Progenitor cell of endocrine pancreas (in vitro differentiated cells): Measurements from ENCODE around the gene CREM. TPM values are rescaled to one million over a fixed set of nuclear protein-coding genes. Genes with fewer than 3 reads are reported as not detected.
A peak's percentile ranks its signal among the peaks of the same experiment; 100 is the strongest.

Source experiments
- DNase-seq: peaks from one replicate; pipeline ENCODE4 v3.0.0; 2021; ENCODE audit warnings: low spot score; ENCODE audit not compliant: unreplicated experiment
- H3K27ac Mint-ChIP-seq: 2 replicates; pipeline ENCODE4 v1.8.0; 2021; ENCODE audit warnings: mild to moderate bottlenecking, moderate library complexity, mixed read lengths
- H3K27me3 Mint-ChIP-seq: 2 replicates; pipeline ENCODE4 v1.8.0; 2021; ENCODE audit warnings: mixed read lengths
- H3K36me3 Mint-ChIP-seq: 2 replicates; pipeline ENCODE4 v1.8.0; 2022; ENCODE audit warnings: mixed read lengths; ENCODE audit not compliant: insufficient read depth
- H3K4me1 Mint-ChIP-seq: 2 replicates; pipeline ENCODE4 v1.8.0; 2021; ENCODE audit warnings: low read depth, mixed read lengths
- H3K4me3 Mint-ChIP-seq: 2 replicates; pipeline ENCODE4 v1.8.0; 2021; ENCODE audit warnings: low read depth, mild to moderate bottlenecking, moderate library complexity, mixed read lengths
- H3K9me3 Mint-ChIP-seq: 2 replicates; pipeline ENCODE4 v1.8.0; 2021; ENCODE audit warnings: low read depth, mixed read lengths
- total RNA-seq: library from RNA; stranded (reverse); gene quantifications from 2 replicates; pipeline ENCODE4 v1.2.1, GENCODE V29; 2021
- TF ChIP-seq, protein P1 (sequence below): fragments of 200-600 bp; sonication (generic); IDR thresholded peaks from one replicate; pipeline ENCODE4 v1.5.0; 2021; ENCODE audit warnings: antibody characterized with exemption, mild to moderate bottlenecking; ENCODE audit not compliant: unreplicated experiment

Gene CREM
- total RNA-seq, 1 donor from 2014 or later = 36.1 TPM

DNA sequence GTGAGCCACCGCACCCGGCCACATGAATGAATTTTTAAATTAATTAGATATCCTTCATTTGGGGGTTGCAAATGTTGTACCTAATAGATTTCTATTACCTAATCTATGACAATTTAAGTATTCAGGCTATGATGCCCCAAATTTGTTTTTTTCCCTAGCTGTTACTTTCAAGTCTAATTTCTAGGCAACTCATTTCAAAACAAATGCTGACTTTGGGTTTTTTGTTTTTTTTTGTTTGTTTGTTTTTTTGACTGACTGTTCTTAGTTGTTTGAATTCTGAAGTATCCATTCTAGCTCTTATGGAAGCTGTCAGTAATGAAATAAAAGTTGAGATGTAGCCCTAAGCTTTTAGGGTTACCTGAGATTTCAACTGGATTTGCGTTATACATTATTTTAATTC is 62.3 kb downstream of the CREM start:
- DNase-seq = no peak
- Mint-ChIP-seq H3K27me3 (no peaks in the 10 kb centered on the region), H3K27ac (no peak overlapping the region), H3K4me1 (peaks cover 8% of the 10 kb centered on the region), H3K36me3 (peaks cover 5% of the 10 kb centered on the region), H3K9me3 (no peaks in the 10 kb centered on the region), H3K4me3 (no peak overlapping the region)
- TF ChIP-seq, protein P1, sequence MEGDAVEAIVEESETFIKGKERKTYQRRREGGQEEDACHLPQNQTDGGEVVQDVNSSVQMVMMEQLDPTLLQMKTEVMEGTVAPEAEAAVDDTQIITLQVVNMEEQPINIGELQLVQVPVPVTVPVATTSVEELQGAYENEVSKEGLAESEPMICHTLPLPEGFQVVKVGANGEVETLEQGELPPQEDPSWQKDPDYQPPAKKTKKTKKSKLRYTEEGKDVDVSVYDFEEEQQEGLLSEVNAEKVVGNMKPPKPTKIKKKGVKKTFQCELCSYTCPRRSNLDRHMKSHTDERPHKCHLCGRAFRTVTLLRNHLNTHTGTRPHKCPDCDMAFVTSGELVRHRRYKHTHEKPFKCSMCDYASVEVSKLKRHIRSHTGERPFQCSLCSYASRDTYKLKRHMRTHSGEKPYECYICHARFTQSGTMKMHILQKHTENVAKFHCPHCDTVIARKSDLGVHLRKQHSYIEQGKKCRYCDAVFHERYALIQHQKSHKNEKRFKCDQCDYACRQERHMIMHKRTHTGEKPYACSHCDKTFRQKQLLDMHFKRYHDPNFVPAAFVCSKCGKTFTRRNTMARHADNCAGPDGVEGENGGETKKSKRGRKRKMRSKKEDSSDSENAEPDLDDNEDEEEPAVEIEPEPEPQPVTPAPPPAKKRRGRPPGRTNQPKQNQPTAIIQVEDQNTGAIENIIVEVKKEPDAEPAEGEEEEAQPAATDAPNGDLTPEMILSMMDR = no peak

DNA sequence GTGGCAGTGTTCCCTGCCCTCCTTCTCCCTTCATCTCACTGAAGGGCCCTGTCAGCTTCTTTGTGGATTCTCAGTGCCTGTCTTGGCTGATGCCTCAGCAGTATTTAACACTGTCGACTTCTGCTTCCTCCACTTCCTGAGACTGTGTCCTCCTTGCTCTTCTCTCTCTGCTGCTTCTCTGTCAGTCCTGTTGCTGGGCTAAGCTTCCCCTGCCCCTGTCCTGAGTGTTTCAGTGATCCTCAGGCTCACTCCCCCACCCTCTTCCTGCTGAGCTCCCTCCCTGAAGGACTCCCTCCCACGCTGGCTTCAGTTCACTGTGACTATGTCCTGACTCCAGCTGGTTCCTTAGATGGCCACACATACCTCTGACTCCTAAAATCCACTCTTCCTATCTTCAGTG is 64.9 kb downstream of the CREM start:
- DNase-seq = no peak
- Mint-ChIP-seq H3K27me3 (no peaks in the 10 kb centered on the region), H3K36me3 (peaks cover 5% of the 10 kb centered on the region), H3K4me3 (no peak overlapping the region), H3K27ac (no peak overlapping the region), H3K9me3 (no peaks in the 10 kb centered on the region), H3K4me1 (peaks cover 11% of the 10 kb centered on the region)
- TF ChIP-seq, protein P1 = no peak

DNA sequence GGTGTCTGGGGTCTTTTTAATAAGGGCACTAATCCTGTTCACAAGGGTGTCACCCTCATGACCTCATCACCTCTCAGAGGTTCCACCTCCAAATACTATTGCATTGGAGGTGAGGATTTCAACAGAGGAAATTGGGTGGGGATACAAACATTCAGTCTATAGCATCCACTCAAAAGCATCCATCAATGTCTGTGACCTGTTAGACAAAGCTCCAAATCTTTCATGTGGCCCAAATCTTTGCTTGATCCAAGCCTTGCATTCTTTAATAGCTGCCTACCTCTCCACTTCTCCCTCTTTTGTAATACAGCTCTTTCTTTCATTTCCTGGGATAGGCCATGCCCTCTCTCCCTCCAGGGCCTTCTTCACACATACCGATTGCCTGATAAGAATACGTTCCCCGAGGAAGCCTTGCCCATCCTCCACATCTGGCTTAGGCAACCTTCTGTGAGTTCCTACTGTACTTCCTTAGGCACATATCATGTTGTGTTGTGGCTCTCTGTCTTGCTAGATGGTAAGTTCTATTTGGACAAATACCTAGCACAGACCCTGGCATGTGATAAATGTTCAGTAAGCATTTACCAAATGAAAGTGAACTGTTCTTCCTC is 66.1 kb downstream of the CREM start:
- Mint-ChIP-seq H3K27me3 (no peaks in the 10 kb centered on the region), H3K9me3 (no peaks in the 10 kb centered on the region), H3K27ac (no peak overlapping the region), H3K4me3 (no peak overlapping the region), H3K36me3 (peaks cover 5% of the 10 kb centered on the region), H3K4me1 (peaks cover 11% of the 10 kb centered on the region)
- TF ChIP-seq, protein P1 = no peak
- DNase-seq = no peak

DNA sequence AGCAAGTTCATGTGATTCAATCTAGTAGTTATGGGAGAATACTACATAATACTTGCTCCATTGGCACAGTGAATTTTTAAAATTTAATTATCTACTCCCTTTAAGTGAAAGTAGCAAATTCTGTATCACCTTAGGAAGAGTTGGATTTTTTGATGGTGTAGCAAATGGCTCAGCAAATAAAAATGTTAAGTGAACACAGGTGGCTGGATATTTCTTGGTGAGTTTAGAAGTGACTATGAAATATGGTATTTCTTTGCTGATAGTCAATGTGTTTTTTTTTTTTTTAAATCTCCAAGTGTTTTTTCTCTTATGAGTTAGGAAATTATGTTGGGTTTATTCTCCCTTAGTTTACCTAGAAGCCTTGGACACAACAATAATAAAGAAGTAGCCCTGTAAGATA is 67.8 kb downstream of the CREM start:
- Mint-ChIP-seq H3K27ac (no peak overlapping the region), H3K9me3 (no peaks in the 10 kb centered on the region), H3K27me3 (no peaks in the 10 kb centered on the region), H3K4me3 (no peak overlapping the region), H3K4me1 (peaks cover 11% of the 10 kb centered on the region), H3K36me3 (peaks cover 5% of the 10 kb centered on the region)
- TF ChIP-seq, protein P1 = no peak
- DNase-seq = no peak

DNA sequence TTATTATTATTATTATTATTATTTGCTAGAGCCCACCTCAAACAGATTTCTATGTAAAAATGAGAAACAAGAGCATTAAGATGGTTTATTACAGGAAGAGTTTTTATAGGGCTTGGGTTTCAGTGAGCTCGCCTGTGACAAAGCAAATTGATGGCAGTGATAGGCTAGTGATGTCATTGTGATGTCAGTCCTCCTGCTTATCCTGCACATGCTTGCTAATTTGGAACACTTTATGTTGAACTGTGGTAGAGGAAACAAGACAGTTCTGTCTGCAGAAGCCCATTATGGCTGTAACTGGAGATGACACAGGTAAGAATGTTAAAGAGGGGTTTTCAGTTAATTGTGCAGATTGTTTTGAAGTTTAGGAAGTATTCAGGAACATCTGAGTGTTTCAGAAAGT is 68.3 kb downstream of the CREM start:
- H3K4me3 Mint-ChIP-seq = peak overlapping the region; percentile 73
- H3K4me1 Mint-ChIP-seq = peaks cover 11% of the 10 kb centered on the region
- DNase-seq = no peak
- H3K9me3 Mint-ChIP-seq = no peaks in the 10 kb centered on the region
- H3K27ac Mint-ChIP-seq = peak overlapping the region; percentile 97
- peaks cover 5% of the 10 kb centered on the region for H3K36me3 Mint-ChIP-seq
- no peaks in the 10 kb centered on the region for H3K27me3 Mint-ChIP-seq
- TF ChIP-seq, protein P1 = no peak
